ENCODE data around the gene WNT5A. TPM values are rescaled to one million over a fixed set of nuclear protein-coding genes. Genes with fewer than 3 reads are reported as not detected.

WNT5A gene
- total RNA-seq, 1 donor from 2014 or later: 3.3 TPM

GRCh38 chr3:55453886-55454496 lies 33.1 kb downstream of the WNT5A start:
- no peak overlapping the region for H3K4me3 Mint-ChIP-seq
- Histone ChIP-seq H3K9me3 (ENCODE audit: low read depth) (no peaks in the 10 kb centered on the region), H3K36me3 (no peaks in the 10 kb centered on the region), H3K79me2 (ENCODE audit: low read depth) (no peaks in the 10 kb centered on the region), H2AFZ (replicated peaks) (no peak overlapping the region), H3K4me1 (peaks cover 4% of the 10 kb centered on the region), H3K4me2 (no peak overlapping the region), H4K20me1 (ENCODE audit: low read depth) (no peaks in the 10 kb centered on the region), H3F3A (ENCODE audit: low read depth) (no peaks in the 10 kb centered on the region), H3K9ac (no peak overlapping the region), H3K27me3 (no peaks in the 10 kb centered on the region), H3K27ac (no peak overlapping the region), H3K4me3 (no peak overlapping the region)
- TF ChIP-seq CTCF (IDR thresholded peaks at IDR 0.05) (no peak), EZH2 (IDR thresholded peaks at IDR 0.05) (no peak), EZH2phosphoT487 (IDR thresholded peaks at IDR 0.05) (no peak)
- no peaks in the 10 kb centered on the region for H3K36me3 Mint-ChIP-seq
- DNase-seq (ENCODE audit: low spot score): no peak
- no peak overlapping the region for H3K27ac Mint-ChIP-seq
- H3K4me1 Mint-ChIP-seq: peaks cover 15% of the 10 kb centered on the region
- no peaks in the 10 kb centered on the region for H3K27me3 Mint-ChIP-seq (ENCODE audit: insufficient read depth, low read depth)
- no peaks in the 10 kb centered on the region for H3K9me3 Mint-ChIP-seq

- no peak for DNase-seq (ENCODE audit: low spot score)
- Mint-ChIP-seq H3K4me3 (no peak overlapping the region), H3K36me3 (no peaks in the 10 kb centered on the region), H3K9me3 (no peaks in the 10 kb centered on the region), H3K27me3 (ENCODE audit: insufficient read depth, low read depth) (no peaks in the 10 kb centered on the region), H3K4me1 (peaks cover 15% of the 10 kb centered on the region), H3K27ac (no peak overlapping the region)
- no peaks in the 10 kb centered on the region for H3K79me2 ChIP-seq (ENCODE audit: low read depth)
- no peaks in the 10 kb centered on the region for H3K27me3 ChIP-seq
- H3K4me1 ChIP-seq: peaks cover 4% of the 10 kb centered on the region
- H3K27ac ChIP-seq: no peak overlapping the region
- no peaks in the 10 kb centered on the region for H3K9me3 ChIP-seq (ENCODE audit: low read depth)
- no peak overlapping the region for H3K4me3 ChIP-seq
- no peaks in the 10 kb centered on the region for H3F3A ChIP-seq (ENCODE audit: low read depth)
- H3K9ac ChIP-seq: no peak overlapping the region
- H3K36me3 ChIP-seq: no peaks in the 10 kb centered on the region
- H3K4me2 ChIP-seq: no peak overlapping the region
- TF ChIP-seq CTCF (IDR thresholded peaks at IDR 0.05): no peak
- no peak for TF ChIP-seq EZH2 (IDR thresholded peaks at IDR 0.05)
- no peak for TF ChIP-seq EZH2phosphoT487 (IDR thresholded peaks at IDR 0.05)
- no peak overlapping the region for H2AFZ ChIP-seq (replicated peaks)
- H4K20me1 ChIP-seq (ENCODE audit: low read depth): no peaks in the 10 kb centered on the region
Observed at GRCh38 chr3:55452886-55453285, 34.2 kb downstream of the WNT5A start.

- no peak overlapping the region for H3K9ac ChIP-seq
- H3K4me1 Mint-ChIP-seq: peaks cover 8% of the 10 kb centered on the region
- no peaks in the 10 kb centered on the region for H4K20me1 ChIP-seq (ENCODE audit: low read depth)
- no peak overlapping the region for H2AFZ ChIP-seq (replicated peaks)
- no peaks in the 10 kb centered on the region for H3K27me3 Mint-ChIP-seq (ENCODE audit: insufficient read depth, low read depth)
- TF ChIP-seq EZH2phosphoT487 (IDR thresholded peaks at IDR 0.05) (no peak), CTCF (IDR thresholded peaks at IDR 0.05) (no peak), EZH2 (IDR thresholded peaks at IDR 0.05) (no peak)
- no peaks in the 10 kb centered on the region for H3K27me3 ChIP-seq
- H3K27ac Mint-ChIP-seq: no peak overlapping the region
- no peaks in the 10 kb centered on the region for H3K9me3 Mint-ChIP-seq
- no peaks in the 10 kb centered on the region for H3K36me3 ChIP-seq
- H3K36me3 Mint-ChIP-seq: no peaks in the 10 kb centered on the region
- H3K4me3 Mint-ChIP-seq: no peak overlapping the region
- H3K79me2 ChIP-seq (ENCODE audit: low read depth): no peaks in the 10 kb centered on the region
- H3K4me2 ChIP-seq: no peak overlapping the region
- H3K4me3 ChIP-seq: no peak overlapping the region
- H3K9me3 ChIP-seq (ENCODE audit: low read depth): no peaks in the 10 kb centered on the region
- DNase-seq (ENCODE audit: low spot score): no peak
- H3K4me1 ChIP-seq: peaks cover 4% of the 10 kb centered on the region
- H3F3A ChIP-seq (ENCODE audit: low read depth): no peaks in the 10 kb centered on the region
- no peak overlapping the region for H3K27ac ChIP-seq
Observed at GRCh38 chr3:55449527-55449926, 37.6 kb downstream of the WNT5A start.

Measured in neural progenitor cell (in vitro differentiated cells).